PC-9 (cell line): ENCODE measurements around the gene PCP4. TPM values are rescaled to one million over a fixed set of nuclear protein-coding genes. Genes with fewer than 3 reads are reported as not detected.

Source experiments
- BruUV-seq: library from RNA; stranded (reverse); fragments of 400-500 nt; replicated peaks from 2 replicates; lab custom pipeline; 2021; lab: Mats Ljungman, UMichigan
- CTCF ChIA-PET: fragments of 300-600 bp; sonication (Branson Sonifier 250); formaldehyde crosslinking; loops from one replicate; lab custom pipeline; 2022; ENCODE audit warnings: antibody characterized with exemption; lab: Charles Lee
- POLR2A ChIA-PET: fragments of 300-600 bp; sonication (Branson Sonifier 250); formaldehyde crosslinking; loops from one replicate; lab custom pipeline; 2022; ENCODE audit warnings: antibody characterized with exemption; ENCODE audit not compliant: unreplicated experiment; lab: Charles Lee
- DNase-seq, 2 experiments: peaks; one replicate each; pipeline versions ENCODE4 v3.0.0 to v3.0.0-alpha.2; 2015 to 2022; ENCODE audit warnings: mixed read lengths in 1 of 2
- H2AFZ ChIP-seq: fragments of 200-600 bp; sonication (generic); 2 replicates; pipeline ENCODE4 v1.8.1; 2017; ENCODE audit warnings: antibody characterized with exemption
- H3F3A ChIP-seq: fragments of 200-600 bp; sonication (generic); 2 replicates; pipeline ENCODE4 v1.8.1; 2017; ENCODE audit warnings: antibody characterized with exemption, mild to moderate bottlenecking, low read depth; ENCODE audit not compliant: insufficient read depth
- H3K27ac ChIP-seq: fragments of 200-600 bp; sonication (generic); 2 replicates; pipeline ENCODE4 v1.6.1; 2016; ENCODE audit warnings: mixed run types
- H3K27me3 ChIP-seq: fragments of 200-600 bp; sonication (generic); 2 replicates; pipeline ENCODE4 v1.6.1; 2016; ENCODE audit warnings: low read depth, mixed run types; ENCODE audit not compliant: insufficient read depth
- H3K36me3 ChIP-seq: fragments of 200-600 bp; sonication (generic); 2 replicates; pipeline ENCODE4 v1.6.1; 2016; ENCODE audit warnings: low read depth, mixed run types
- H3K4me1 ChIP-seq: fragments of 200-600 bp; sonication (generic); replicated peaks from 2 replicates; pipeline ENCODE4 v1.6.1; 2016; ENCODE audit warnings: mixed run types; ENCODE audit not compliant: insufficient read depth
- H3K4me2 ChIP-seq: fragments of 200-600 bp; sonication (generic); 2 replicates; pipeline ENCODE4 v1.6.1; 2017; ENCODE audit warnings: mixed run types
- H3K4me3 ChIP-seq: fragments of 200-600 bp; sonication (generic); 2 replicates; pipeline ENCODE4 v1.6.1; 2016; ENCODE audit warnings: mixed run types
- H3K79me2 ChIP-seq: fragments of 200-600 bp; sonication (generic); 2 replicates; pipeline ENCODE4 v1.6.1; 2017; ENCODE audit warnings: low read depth, mixed run types
- H3K9me2 ChIP-seq: fragments of 200-600 bp; sonication (generic); 2 replicates; pipeline ENCODE4 v1.8.1; 2017; ENCODE audit warnings: mild to moderate bottlenecking; ENCODE audit not compliant: insufficient read depth
- H3K9me3 ChIP-seq: fragments of 200-600 bp; sonication (generic); 2 replicates; pipeline ENCODE4 v1.8.1; 2016; ENCODE audit warnings: low read depth; ENCODE audit not compliant: insufficient read depth
- H4K20me1 ChIP-seq: fragments of 200-600 bp; sonication (generic); 2 replicates; pipeline ENCODE4 v1.8.1; 2017; ENCODE audit not compliant: insufficient read depth
- EZH2 ChIP-seq: fragments of 200-600 bp; sonication (generic); IDR thresholded peaks from 2 replicates; pipeline ENCODE4 v1.8.0; 2017; ENCODE audit warnings: antibody characterized with exemption, low read depth
- intact Hi-C: fragments of 100-400 bp; cut with micrococcal nuclease; formaldehyde crosslinking; loops from one replicate; pipeline ENCODE4 v1.10.0; 2022; ENCODE audit not compliant: unreplicated experiment
- total RNA-seq: library from RNA; stranded (reverse); gene quantifications from 2 replicates; pipeline ENCODE4 v1.2.3, GENCODE V29; 2021
- TF ChIP-seq, protein P1 (sequence below): fragments of 200-600 bp; sonication (generic); conservative IDR thresholded peaks from 2 replicates; pipeline ENCODE4 v1.6.1; 2017; ENCODE audit warnings: mixed run types, antibody characterized with exemption, mild to moderate bottlenecking, moderate library complexity

PCP4 gene
- total RNA-seq, 1 experiment from 2014 or later: not detected

DNA sequence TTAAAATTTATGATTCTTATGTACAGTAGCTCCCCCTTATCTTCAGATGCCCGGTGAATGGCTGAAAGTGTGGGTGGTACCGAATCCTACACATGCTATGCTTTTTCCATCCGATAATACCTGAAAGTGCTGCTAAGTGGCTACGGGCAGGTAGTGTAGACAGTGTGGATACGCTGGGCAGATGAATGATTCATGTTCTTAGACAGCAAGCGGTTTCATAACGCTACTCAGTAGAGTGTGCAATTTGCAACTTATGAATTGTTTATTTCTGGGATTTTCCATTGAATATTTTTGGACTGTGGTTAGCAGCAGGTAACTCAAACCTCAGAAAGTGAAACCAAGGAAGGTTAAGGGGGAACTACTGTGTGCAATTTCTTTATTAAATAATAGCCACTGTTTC is 7.5 kb downstream of the PCP4 start:
- no peak for DNase-seq
- TF ChIP-seq, protein P1, sequence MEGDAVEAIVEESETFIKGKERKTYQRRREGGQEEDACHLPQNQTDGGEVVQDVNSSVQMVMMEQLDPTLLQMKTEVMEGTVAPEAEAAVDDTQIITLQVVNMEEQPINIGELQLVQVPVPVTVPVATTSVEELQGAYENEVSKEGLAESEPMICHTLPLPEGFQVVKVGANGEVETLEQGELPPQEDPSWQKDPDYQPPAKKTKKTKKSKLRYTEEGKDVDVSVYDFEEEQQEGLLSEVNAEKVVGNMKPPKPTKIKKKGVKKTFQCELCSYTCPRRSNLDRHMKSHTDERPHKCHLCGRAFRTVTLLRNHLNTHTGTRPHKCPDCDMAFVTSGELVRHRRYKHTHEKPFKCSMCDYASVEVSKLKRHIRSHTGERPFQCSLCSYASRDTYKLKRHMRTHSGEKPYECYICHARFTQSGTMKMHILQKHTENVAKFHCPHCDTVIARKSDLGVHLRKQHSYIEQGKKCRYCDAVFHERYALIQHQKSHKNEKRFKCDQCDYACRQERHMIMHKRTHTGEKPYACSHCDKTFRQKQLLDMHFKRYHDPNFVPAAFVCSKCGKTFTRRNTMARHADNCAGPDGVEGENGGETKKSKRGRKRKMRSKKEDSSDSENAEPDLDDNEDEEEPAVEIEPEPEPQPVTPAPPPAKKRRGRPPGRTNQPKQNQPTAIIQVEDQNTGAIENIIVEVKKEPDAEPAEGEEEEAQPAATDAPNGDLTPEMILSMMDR: no peak
- TF ChIP-seq EZH2: no peak
- POLR2A ChIA-PET: no interaction called here
- Histone ChIP-seq H3K9me3 (no peaks in the 10 kb centered on the region), H3K9me2 (no peaks in the 10 kb centered on the region), H3K27me3 (peaks cover 43% of the 10 kb centered on the region), H3K27ac (no peak overlapping the region), H4K20me1 (no peaks in the 10 kb centered on the region), H3K79me2 (no peaks in the 10 kb centered on the region), H2AFZ (no peak overlapping the region), H3K4me2 (no peak overlapping the region), H3K4me1 (no peaks in the 10 kb centered on the region), H3F3A (no peaks in the 10 kb centered on the region), H3K4me3 (no peak overlapping the region), H3K36me3 (no peaks in the 10 kb centered on the region)
- intact Hi-C loops: no loop called here
- no TSS peak for BruUV-seq
- CTCF ChIA-PET: no interaction called here

DNA sequence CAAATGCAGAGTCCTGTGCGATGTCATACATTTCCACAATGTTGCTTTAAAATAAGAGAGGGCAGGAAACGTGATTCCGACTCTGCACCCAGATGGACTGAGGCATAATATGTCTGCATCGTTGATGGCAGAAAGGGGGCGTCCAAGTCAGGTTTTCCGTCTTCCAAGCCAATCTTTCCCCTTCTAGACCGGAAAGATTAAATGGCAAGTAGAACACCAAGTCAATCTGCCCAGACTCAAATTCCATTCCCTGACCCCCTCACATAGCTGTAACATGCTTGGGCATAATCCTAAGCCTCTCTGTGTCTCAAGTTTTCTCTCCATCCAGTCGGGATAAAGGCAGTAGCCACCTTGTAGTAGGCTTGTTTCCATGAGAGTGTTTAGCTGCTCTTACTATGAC is 14.4 kb downstream of the PCP4 start:
- no peak for TF ChIP-seq EZH2
- TF ChIP-seq, protein P1: no peak
- peaks cover 39% of the 10 kb centered on the region for H3K27me3 ChIP-seq
- ChIA-PET POLR2A (no interaction called here), CTCF (no interaction called here)
- intact Hi-C loops: no loop called here
- H4K20me1 ChIP-seq: no peaks in the 10 kb centered on the region
- no peaks in the 10 kb centered on the region for H3F3A ChIP-seq
- no peak overlapping the region for H2AFZ ChIP-seq
- H3K9me2 ChIP-seq: no peaks in the 10 kb centered on the region
- no peak overlapping the region for H3K27ac ChIP-seq
- no peaks in the 10 kb centered on the region for H3K79me2 ChIP-seq
- no peak overlapping the region for H3K4me2 ChIP-seq
- no peaks in the 10 kb centered on the region for H3K9me3 ChIP-seq
- DNase-seq: no peak
- H3K36me3 ChIP-seq: no peaks in the 10 kb centered on the region
- H3K4me1 ChIP-seq: no peaks in the 10 kb centered on the region
- H3K4me3 ChIP-seq: no peak overlapping the region
- BruUV-seq: no TSS peak

DNA sequence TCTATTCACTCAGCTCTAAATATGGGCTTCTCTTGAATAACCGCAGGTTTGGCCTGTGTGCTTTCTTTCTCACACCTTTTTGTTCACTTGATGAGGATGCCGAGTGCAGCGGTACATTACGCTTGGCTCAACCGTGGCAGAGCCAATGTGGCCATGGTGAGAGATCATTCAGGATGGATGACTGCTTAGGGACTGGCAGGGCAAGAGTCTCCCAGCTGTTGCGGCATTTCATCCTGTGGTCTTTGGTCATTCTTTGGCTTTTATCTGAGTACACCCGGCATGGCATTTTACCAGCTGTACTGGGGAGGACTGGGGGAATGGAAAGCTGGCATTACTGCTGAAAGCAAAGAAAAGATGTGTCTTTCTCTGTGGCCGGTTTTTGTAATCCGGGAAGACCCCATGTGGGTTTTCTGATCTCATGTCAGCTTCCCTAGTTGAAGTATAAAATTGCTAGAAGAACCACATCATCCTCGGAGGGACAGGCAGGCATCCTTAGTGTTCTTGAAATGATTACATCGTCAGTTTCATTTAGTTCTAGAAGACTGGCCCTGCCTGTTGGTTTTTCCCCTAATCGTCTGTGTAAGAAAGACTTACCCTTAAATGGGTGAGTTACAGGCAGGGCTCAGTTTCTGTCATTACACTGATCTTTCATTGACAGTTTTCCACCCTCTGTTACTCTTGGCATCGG is 15.1 kb downstream of the PCP4 start:
- Histone ChIP-seq H3K36me3 (no peaks in the 10 kb centered on the region), H2AFZ (no peak overlapping the region), H3K4me3 (no peak overlapping the region), H3K4me1 (no peaks in the 10 kb centered on the region), H3K9me2 (no peaks in the 10 kb centered on the region), H3K27me3 (peaks cover 37% of the 10 kb centered on the region), H3F3A (no peaks in the 10 kb centered on the region), H4K20me1 (no peaks in the 10 kb centered on the region), H3K4me2 (no peak overlapping the region), H3K27ac (no peak overlapping the region), H3K79me2 (no peaks in the 10 kb centered on the region), H3K9me3 (no peaks in the 10 kb centered on the region)
- ChIA-PET CTCF (no interaction called here), POLR2A (no interaction called here)
- BruUV-seq: no TSS peak
- no peak for TF ChIP-seq EZH2
- TF ChIP-seq, protein P1: no peak
- intact Hi-C loops: no loop called here
- DNase-seq: no peak
